Activated T-cell treated with anti-CD3 and anti-CD28 coated beads, Interleukin-2, amount 50 U/mL, for 1 hour (primary cell): ENCODE results near the gene GADD45A.

Experiments
- DNase-seq: peaks from one replicate; pipeline ENCODE4 v3.0.0-alpha.2; 2020

Gene GADD45A

GRCh38 chr1:67672260-67672803 lies 12.7 kb upstream of the GADD45A start:
- DNase-seq: no peak

GRCh38 chr1:67673468-67674201 lies 11.4 kb upstream of the GADD45A start:
- no peak for DNase-seq

GRCh38 chr1:67674260-67675011 lies 10.6 kb upstream of the GADD45A start:
- peak; percentile 52 for DNase-seq

GRCh38 chr1:67675800-67676199 lies 9.2 kb upstream of the GADD45A start:
- DNase-seq: no peak

- no peak for DNase-seq
These were observed 8.7 kb upstream of the GADD45A start for GRCh38 chr1:67676287-67676686.

GRCh38 chr1:67676946-67677345 lies 8.1 kb upstream of the GADD45A start:
- no peak for DNase-seq

GRCh38 chr1:67677408-67677807 lies 7.6 kb upstream of the GADD45A start:
- no peak for DNase-seq

GRCh38 chr1:67677930-67678329 lies 7.1 kb upstream of the GADD45A start:
- no peak for DNase-seq

GRCh38 chr1:67679691-67680090 lies 5.3 kb upstream of the GADD45A start:
- DNase-seq: no peak

- DNase-seq: no peak
These were observed 4.5 kb upstream of the GADD45A start for GRCh38 chr1:67680486-67680885.

GRCh38 chr1:67682659-67683197 lies 2.3 kb upstream of the GADD45A start:
- no peak for DNase-seq

- no peak for DNase-seq
These were observed 1.7 kb upstream of the GADD45A start for GRCh38 chr1:67683316-67683715.

- DNase-seq: peak; percentile 27
These were observed 1.1 kb upstream of the GADD45A start for GRCh38 chr1:67683766-67684525.

GRCh38 chr1:67684526-67685066 lies 405 bp upstream of the GADD45A start:
- DNase-seq: no peak

GRCh38 chr1:67685558-67686266 lies 711 bp downstream of the GADD45A start:
- DNase-seq: peak; percentile 65

GRCh38 chr1:67686267-67687197 lies 1.5 kb downstream of the GADD45A start:
- DNase-seq: peak; percentile 66

GRCh38 chr1:67687198-67687545 lies 2.2 kb downstream of the GADD45A start:
- DNase-seq: no peak

GRCh38 chr1:67687649-67688048 lies 2.6 kb downstream of the GADD45A start:
- DNase-seq: no peak

GRCh38 chr1:67688526-67689219 lies 3.7 kb downstream of the GADD45A start:
- DNase-seq: no peak

GRCh38 chr1:67689267-67690017 lies 4.4 kb downstream of the GADD45A start:
- DNase-seq: no peak
